H7 (cell line): ENCODE measurements around the gene ABCA13. TPM values are rescaled to one million over a fixed set of nuclear protein-coding genes. Genes with fewer than 3 reads are reported as not detected.

Experiments
- DNase-seq: peaks from one replicate; pipeline ENCODE4 v3.0.0; 2012
- H3K27me3 ChIP-seq: 2 replicates; pipeline ENCODE4 v1.6.0; 2011; ENCODE audit warnings: mild to moderate bottlenecking, low read length; ENCODE audit not compliant: control insufficient read depth, insufficient read depth
- H3K36me3 ChIP-seq: replicated peaks from 2 replicates; pipeline ENCODE4 v1.5.1; 2011; ENCODE audit warnings: low read length; ENCODE audit not compliant: control insufficient read depth, insufficient read depth
- H3K4me3 ChIP-seq: 2 replicates; pipeline ENCODE4 v1.5.1; 2011; ENCODE audit warnings: low read depth, mild to moderate bottlenecking, control low read depth, low read length, moderate library complexity; ENCODE audit not compliant: insufficient read depth
- total RNA-seq: library from RNA; depleted of rRNA; stranded (reverse); fragments of >200 nt; shearing (Covaris generic); gene quantifications from 2 replicates; pipeline ENCODE4 v1.2.3, GENCODE V29; 2014

The ABCA13 gene
- total RNA-seq, 1 experiment from 2014 or later = not detected

DNA sequence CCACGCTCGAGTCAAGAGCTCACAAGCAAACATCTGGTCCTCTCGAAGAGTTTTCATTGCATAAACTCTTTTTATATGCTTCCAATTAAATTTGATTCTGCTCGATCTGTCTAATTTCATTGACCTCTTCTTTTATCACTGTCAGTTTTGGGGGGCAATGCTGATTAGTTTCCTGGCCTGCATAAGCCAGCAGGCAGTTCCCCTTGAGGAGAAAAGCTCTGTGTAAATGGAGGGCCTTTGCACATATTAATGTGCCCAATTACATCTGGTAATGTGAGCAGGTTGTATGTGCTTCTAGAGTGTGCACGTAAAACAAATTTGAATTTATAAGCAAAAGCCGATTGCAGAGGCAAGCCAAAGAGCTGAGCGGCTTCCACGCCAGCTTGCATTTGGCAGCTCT is 210.3 kb downstream of the ABCA13 start:
- no peaks in the 10 kb centered on the region for H3K27me3 ChIP-seq
- H3K36me3 ChIP-seq = no peaks in the 10 kb centered on the region
- no peak for DNase-seq
- H3K4me3 ChIP-seq = no peak overlapping the region

DNA sequence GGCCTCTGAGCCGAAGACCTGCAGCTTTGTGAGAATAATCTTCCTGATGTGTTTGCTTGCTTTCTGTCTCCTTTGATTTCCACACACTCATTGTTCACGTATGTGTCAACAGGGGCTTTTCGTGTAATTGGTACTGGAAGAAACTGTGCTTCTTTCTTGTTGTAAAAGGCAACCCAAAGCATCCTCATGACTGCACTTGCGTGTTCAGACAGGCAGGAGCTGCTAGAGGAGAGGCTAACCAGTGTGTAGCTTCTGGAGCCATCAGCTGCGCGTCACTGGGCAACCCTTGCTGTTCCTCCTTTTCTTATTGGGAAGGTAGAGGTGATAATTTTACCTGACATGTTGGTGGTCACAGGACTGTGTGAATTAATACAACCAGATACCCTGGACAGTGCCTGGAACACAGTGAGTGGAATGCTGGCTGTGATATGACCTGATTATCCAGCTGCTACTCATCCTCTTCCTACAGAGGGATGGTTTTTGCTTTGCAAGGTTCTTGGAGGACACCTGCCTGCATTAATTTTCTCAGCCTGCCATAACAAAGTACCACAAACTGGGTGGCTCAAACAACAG is 213.0 kb downstream of the ABCA13 start:
- H3K27me3 ChIP-seq = no peaks in the 10 kb centered on the region
- no peaks in the 10 kb centered on the region for H3K36me3 ChIP-seq
- H3K4me3 ChIP-seq = no peak overlapping the region
- no peak for DNase-seq

DNA sequence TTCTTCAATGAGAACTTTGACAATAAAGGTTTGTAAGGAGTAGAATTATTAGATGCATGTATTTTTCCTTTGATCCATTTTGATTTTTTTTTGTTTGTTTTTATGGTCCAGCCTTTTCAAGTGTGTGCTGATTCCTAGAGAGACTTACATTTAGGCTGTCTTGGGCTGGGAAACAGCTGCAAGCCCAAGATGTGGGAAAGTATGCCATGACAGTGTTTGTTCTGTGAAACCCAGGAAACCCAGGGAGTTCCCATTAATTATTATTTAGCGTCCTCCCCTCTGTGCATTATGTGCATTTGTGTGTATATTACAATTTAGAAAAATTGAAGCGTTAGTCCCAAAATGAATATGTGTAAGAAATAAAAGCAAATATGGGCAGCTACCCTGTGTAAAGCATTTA is 216.7 kb downstream of the ABCA13 start:
- H3K4me3 ChIP-seq = no peak overlapping the region

DNA sequence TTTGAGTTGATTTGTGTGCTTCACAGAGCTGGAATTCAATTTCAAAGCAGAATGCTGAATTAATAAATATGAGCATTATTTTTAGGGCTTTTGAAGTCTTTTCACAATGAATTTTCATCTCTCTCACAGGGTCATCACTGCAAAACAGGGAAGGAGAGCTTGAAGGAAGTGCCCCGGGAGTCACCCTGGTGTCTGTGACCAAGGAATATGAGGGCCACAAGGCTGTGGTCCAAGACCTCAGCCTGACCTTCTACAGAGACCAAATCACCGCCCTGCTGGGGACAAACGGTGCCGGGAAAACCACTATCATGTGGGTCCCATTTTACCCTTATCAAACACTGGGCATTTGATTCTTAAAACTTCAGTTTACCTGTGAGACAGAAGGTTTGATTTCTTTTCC is 217.7 kb downstream of the ABCA13 start:
- Histone ChIP-seq H3K36me3 (no peaks in the 10 kb centered on the region), H3K27me3 (no peaks in the 10 kb centered on the region), H3K4me3 (no peak overlapping the region)
- no peak for DNase-seq

More for the DNA sequence above, 216.7 kb downstream of the ABCA13 start:
- Histone ChIP-seq H3K36me3 (no peaks in the 10 kb centered on the region), H3K27me3 (no peaks in the 10 kb centered on the region)
- no peak for DNase-seq

DNA sequence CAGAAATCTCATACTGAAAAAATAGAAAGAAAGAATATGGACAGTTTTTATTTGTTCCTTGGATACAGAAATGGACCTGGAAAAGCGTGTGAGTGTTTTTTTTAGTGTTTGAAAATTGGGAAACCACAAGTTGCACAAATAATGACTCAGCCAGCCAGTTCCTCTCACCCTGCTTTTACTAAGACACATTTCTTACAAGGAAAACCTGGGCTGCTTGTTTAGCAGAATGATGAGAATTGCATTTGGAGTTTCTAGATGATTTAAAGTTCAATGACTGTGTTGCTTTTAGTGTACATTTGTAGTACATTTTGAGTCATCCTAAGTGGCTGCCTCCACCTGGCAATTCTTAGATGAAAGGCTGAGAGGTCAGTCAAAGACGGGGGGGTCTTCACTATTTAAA is 218.7 kb downstream of the ABCA13 start:
- no peak for DNase-seq

DNA sequence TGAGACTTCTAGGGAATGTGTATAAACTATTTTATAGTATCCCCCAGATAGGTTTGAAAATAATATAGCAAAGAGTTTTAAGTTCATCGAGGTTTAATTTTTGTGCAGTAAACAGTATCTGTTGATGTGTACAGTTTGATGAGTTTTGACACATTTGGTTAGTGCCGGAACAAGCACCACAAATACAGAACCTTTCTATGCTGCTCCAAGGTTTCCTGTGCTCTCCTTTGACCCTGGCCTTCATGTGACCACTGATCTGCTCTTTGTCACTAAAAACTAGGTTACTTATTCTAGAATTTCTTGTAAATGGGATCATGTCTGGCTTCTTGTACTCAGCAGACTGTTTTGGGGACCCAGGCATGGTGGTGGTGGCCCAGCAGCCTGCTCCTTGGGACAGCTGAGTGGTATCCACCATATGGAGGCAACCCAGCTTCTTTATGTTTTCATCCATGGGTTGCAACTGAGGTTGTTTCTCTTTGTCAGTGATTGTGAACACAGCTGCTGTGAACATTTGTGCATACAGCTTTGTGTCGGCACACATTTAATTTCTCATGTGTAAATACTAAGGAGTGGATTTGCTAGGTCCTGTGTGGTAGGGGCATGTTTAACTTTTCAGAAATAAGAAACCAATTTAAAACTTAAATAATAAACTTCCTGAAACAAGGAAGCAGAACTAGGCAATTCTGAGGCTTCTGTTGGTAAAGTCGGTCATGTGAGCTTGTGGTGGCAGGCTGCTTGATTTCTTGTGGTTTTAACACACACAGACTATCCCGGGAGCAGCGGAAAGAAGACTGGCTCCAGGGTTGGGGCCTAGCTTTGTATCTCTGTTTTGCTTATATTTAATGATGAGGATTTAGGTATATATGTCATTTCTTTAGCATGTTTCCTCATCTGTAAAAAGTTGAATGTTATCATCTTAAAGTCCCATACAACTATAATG is 219.4 kb downstream of the ABCA13 start:
- H3K36me3 ChIP-seq = no peaks in the 10 kb centered on the region
- H3K4me3 ChIP-seq = no peak overlapping the region
- H3K27me3 ChIP-seq = no peaks in the 10 kb centered on the region
- DNase-seq = no peak

More for the DNA sequence above, 218.7 kb downstream of the ABCA13 start:
- H3K4me3 ChIP-seq = no peak overlapping the region
- no peaks in the 10 kb centered on the region for H3K36me3 ChIP-seq
- H3K27me3 ChIP-seq = no peaks in the 10 kb centered on the region

DNA sequence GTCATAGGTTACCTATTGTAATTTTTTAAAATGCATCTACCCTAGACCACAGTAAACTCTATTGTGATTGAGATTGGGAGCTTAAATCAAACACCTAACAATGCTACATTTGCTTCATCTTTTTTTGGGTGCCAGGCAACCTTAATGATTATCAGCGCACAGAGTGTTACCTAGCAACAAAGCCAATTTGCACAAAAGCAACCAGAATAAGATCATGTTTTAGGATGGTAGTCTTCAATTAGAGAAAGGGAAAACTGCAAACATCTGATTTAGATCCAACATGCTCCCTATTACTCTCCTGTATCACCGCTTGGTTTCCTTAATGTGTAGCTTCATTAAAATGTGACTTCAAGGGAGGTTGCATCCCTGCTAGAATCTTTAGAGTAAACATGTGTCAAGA is 226.9 kb downstream of the ABCA13 start:
- H3K36me3 ChIP-seq = no peaks in the 10 kb centered on the region
- no peak for DNase-seq
- H3K27me3 ChIP-seq = no peaks in the 10 kb centered on the region
- H3K4me3 ChIP-seq = no peak overlapping the region

DNA sequence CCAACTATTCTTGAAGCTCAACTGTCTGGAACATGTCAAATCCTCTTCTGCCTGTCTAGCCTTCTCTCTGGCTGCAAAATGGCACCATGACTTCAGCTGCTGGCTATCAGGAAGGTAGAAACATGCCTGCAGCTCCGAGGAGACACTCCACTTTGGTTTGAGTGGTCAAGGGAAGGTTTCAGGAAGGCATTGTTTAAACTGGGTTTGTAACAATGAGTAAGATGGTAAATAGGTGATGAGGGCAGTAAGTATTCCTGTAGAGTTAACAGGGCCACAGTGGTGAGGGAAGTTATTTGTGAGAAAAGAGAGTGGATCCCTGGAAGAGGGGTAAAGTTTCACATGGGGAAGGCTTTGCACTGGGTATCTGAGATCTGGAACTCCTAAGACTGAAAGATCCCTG is 231.5 kb downstream of the ABCA13 start:
- no peak for DNase-seq
- Histone ChIP-seq H3K4me3 (no peak overlapping the region), H3K27me3 (no peaks in the 10 kb centered on the region), H3K36me3 (no peaks in the 10 kb centered on the region)

DNA sequence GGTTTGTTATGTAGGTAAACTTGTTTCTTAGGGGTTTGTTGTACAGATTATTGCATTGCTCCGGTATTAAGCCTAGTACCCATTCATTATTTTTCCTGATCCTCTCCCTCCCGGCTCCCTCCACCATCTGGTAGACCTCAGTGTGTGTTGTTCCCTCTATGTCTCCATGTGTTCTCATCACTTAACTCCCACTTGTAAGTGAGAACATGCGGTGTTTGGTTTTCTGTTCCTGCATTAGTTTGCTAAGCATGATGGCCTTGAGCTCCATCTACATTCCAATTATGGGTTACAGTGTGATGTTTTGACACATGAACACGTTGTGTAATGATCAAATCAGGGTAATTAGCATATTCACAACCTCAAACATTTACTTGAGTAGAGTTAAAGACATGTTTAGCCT is 237.5 kb downstream of the ABCA13 start:
- H3K36me3 ChIP-seq = no peaks in the 10 kb centered on the region
- H3K4me3 ChIP-seq = no peak overlapping the region
- no peaks in the 10 kb centered on the region for H3K27me3 ChIP-seq
- no peak for DNase-seq

DNA sequence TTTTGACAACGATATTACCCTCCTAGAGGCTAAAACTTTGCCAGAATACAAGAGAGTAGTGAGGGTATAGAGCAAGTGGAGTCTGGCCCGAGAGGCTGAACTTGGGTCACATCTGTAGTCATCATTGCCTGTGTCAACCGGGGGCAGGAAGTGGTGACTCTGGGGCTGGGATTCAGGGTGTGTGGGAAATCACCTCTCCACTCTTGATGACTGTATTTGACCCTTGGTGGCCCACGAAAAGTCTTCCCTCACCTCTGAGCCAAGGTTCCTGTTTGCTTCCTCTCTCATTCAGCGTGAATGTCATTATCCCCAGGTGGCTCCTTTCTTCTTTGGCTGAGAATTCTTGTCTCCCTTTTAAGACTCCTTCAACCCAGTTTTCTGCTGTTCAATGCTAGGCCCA is 240.4 kb downstream of the ABCA13 start:
- Histone ChIP-seq H3K4me3 (no peak overlapping the region), H3K27me3 (no peaks in the 10 kb centered on the region), H3K36me3 (no peaks in the 10 kb centered on the region)
- DNase-seq = no peak

DNA sequence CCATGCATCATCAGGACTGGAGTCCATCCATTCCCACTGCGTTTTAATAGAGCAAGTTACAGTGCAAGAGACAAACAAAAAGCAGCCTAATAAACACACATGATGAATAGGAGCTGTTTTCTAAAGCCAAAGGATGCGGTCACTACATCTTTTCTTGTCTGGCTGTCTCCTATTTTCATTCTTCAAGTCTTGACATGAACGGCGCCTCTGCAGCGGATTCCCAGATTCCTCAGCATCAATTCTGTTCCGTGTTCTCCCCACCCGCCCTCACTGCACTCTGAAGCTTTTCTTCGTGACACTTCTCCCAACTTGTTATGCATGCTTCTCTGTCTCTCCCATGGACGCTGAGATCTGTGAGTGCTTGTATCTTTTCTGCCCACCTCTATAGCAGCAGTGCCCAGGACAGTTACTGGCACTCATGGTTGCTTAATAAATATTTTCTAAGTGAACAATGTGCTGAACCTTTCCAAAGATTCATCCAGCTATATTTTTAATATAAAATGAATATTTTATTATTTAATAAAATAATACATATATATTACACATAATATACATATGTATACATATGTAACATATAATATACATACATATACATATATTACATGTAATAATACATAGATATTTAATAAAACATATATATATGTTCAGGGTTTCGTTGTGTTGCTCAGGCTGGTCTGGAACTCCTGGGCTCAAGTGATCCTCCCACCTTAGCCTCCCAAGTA is 242.9 kb downstream of the ABCA13 start:
- Histone ChIP-seq H3K4me3 (no peak overlapping the region), H3K36me3 (no peaks in the 10 kb centered on the region), H3K27me3 (no peaks in the 10 kb centered on the region)
- DNase-seq = no peak

DNA sequence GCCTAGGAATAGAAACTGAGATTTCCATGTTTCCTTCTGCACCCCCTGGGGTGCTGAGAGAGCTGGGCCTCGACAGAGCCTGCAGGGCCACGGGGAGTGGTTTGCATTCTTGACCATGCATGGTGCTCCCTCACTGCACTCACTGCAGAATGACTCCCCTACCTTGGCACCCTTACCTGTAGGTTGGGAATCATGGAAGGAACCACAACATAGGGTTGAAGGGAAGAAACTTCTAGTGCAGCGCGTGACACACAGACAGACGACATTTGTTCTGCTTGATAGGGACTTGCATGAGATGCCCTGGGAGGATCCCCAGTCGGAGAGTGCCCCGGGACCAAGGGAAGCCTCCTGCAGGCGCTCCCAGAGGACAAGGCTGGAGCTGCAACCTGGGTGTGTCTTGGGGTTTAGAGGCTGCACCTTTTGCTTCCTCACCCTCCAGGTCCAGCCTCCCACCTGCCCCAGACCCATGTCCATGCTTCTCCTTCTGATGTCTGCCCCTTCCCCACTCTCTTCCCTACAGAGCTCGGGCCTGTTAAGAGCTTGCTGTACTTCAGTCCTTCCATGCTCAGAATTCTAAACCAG is 245.2 kb downstream of the ABCA13 start:
- H3K27me3 ChIP-seq = no peaks in the 10 kb centered on the region
- DNase-seq = no peak
- H3K36me3 ChIP-seq = no peaks in the 10 kb centered on the region
- H3K4me3 ChIP-seq = no peak overlapping the region

DNA sequence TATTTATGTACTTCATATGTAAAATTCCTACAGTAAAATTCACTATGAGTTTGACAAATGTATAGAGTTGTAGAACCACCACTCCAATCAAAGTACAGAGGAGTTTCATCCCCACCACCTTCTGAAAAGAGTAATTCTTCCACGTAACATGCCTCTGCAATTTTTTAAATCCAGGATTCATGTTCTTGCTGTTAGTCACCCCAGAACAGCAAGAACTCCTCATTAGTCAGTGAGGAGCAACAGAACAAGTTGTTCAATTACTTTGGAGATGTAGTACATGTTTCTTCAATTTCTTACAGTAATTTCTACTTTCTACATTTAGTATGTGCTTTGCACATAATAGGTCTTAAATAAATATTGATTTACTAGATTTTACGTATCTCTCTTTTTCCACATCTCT is 248.1 kb downstream of the ABCA13 start:
- Histone ChIP-seq H3K4me3 (no peak overlapping the region), H3K27me3 (no peaks in the 10 kb centered on the region), H3K36me3 (no peaks in the 10 kb centered on the region)
- DNase-seq = no peak

DNA sequence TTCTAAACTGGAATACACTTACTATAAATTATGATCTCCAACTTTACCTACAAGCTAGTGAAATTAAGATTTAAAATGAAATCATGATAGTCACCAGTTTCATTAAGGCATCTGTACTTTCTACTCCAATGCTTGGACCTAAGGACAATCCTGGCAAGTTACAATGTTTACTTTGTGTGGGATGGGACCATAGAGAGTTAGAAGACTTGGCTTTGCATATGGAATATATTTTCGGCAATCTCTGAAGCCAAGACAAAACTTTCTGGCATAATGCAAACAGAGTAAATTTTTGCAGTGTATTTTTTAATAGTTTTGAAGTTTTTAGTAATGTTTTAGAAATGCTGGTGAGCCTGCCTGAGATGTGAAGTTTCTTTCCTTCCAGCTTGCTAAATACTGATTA is 248.9 kb downstream of the ABCA13 start:
- H3K27me3 ChIP-seq = no peaks in the 10 kb centered on the region
- no peaks in the 10 kb centered on the region for H3K36me3 ChIP-seq
- no peak for DNase-seq
- H3K4me3 ChIP-seq = no peak overlapping the region
